Uterus (tissue), 4 donors: ENCODE data around the gene RALGPS1. TPM values are rescaled to one million over a fixed set of nuclear protein-coding genes. Genes with fewer than 3 reads are reported as not detected.

Experiments used
- DNase-seq, 2 donors: peaks; one replicate each; pipeline ENCODE4 v3.0.0-alpha.2; 2019 to 2020
- H3K27ac ChIP-seq, 2 donors: fragments of 200-600 bp; sonication (generic); 1 replicate in 1 of 2; 2 replicates in 1 of 2; pipeline ENCODE4 v1.5.1; 2016 to 2018
- H3K27me3 ChIP-seq, 2 donors: fragments of 200-600 bp; sonication (generic); one replicate each; pipeline ENCODE4 v1.5.1; 2018 to 2019; ENCODE audit warnings: control low read depth in 1 of 2
- H3K36me3 ChIP-seq, 2 donors: fragments of 200-600 bp; sonication (generic); one replicate each; pipeline ENCODE4 v1.5.1; 2019; ENCODE audit warnings: control low read depth in 1 of 2
- H3K4me1 ChIP-seq, 2 donors: fragments of 200-600 bp; sonication (generic); one replicate each; pipeline ENCODE4 v1.5.1; 2018 to 2019; ENCODE audit warnings: control low read depth in 1 of 2
- H3K4me3 ChIP-seq, 2 donors: fragments of 200-600 bp; sonication (generic); 1 replicate in 1 of 2; 2 replicates in 1 of 2; pipeline ENCODE4 v1.5.1; 2018 to 2019; ENCODE audit warnings: mild to moderate bottlenecking in 1 of 2
- H3K9me3 ChIP-seq, 2 donors: fragments of 200-600 bp; sonication (generic); one replicate each; pipeline ENCODE4 v1.5.1; 2019; ENCODE audit warnings: control low read depth in 1 of 2
- POLR2A ChIP-seq, 2 donors: fragments of 450-650 bp; IDR thresholded peaks; one replicate each; pipeline ENCODE4 v1.6.1; 2016; ENCODE audit warnings: antibody characterized with exemption in 2 of 2, mild to moderate bottlenecking in 1 of 2, moderate library complexity in 1 of 2
- intact Hi-C: fragments of 100-400 bp; cut with DNase I; formaldehyde crosslinking; loops from one replicate; pipeline ENCODE4 v1.15.1; 2023; ENCODE audit warnings: low total_unique reads
- total RNA-seq, 4 donors: library from RNA; depleted of rRNA in 3 of 4; stranded (reverse); fragments of >200 nt in 3 of 4; gene quantifications; one replicate each; pipeline versions ENCODE4 v1.1.0 to v1.2.4, GENCODE V29; 2014 to 2023
- TF ChIP-seq, protein P1 (sequence below), 4 experiments: fragments of 200-600 bp in 2 of 4; fragments of 450-650 bp in 2 of 4; sonication (generic) in 2 of 4; IDR thresholded peaks; one replicate each; pipeline ENCODE4 v1.5.1; 2016 to 2019; ENCODE audit warnings: antibody characterized with exemption in 4 of 4, mild to moderate bottlenecking in 2 of 4, moderate library complexity in 1 of 4
- donor health status: DM: yes; HTN: yes; CAD: no.

Gene RALGPS1
- total RNA-seq, 4 donors from 2014 or later = 8.5 to 16.7 (median 14.5) TPM

DNA sequence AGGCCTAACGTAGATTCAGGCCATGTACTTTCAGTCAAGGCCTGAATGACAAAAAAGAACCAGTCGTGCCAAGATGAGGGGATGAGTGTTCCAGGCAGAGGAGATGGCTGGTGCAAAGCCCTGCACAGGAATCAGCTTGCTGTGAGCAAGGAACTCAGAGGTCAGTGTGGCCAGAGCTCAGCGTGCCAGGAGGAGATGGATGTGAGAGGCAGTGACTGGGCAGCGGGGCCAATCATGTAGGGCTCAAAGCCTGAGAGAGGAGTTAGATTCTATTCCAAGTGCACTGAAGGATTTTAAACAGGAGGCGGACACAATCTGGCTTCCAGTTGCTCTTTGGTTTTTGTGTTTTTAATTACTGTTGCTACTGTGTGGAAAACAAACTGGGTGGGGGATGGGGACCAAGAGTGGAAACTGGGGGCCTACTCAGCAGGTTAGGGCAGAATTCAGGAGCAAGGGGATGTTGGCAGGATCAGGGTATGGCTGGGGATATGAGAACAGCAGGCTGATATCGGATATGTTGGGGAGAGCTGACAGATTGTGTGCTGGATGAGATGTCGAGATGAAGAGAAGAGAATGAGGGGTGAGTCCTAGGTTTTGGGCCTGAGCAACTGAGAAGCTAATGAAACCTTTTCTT lies 143.5 kb downstream of the RALGPS1 start:
- DNase-seq = no peak
- intact Hi-C loops = no loop called here
- H3K36me3 ChIP-seq = no peaks in the 10 kb centered on the region
- H3K9me3 ChIP-seq = no peaks in the 10 kb centered on the region
- no peaks in the 10 kb centered on the region for H3K27me3 ChIP-seq
- peak overlapping the region in 1 of 2 donors; percentile 35 for H3K27ac ChIP-seq
- no peak for TF ChIP-seq POLR2A (IDR thresholded peaks at IDR 0.05)
- TF ChIP-seq, protein P1, sequence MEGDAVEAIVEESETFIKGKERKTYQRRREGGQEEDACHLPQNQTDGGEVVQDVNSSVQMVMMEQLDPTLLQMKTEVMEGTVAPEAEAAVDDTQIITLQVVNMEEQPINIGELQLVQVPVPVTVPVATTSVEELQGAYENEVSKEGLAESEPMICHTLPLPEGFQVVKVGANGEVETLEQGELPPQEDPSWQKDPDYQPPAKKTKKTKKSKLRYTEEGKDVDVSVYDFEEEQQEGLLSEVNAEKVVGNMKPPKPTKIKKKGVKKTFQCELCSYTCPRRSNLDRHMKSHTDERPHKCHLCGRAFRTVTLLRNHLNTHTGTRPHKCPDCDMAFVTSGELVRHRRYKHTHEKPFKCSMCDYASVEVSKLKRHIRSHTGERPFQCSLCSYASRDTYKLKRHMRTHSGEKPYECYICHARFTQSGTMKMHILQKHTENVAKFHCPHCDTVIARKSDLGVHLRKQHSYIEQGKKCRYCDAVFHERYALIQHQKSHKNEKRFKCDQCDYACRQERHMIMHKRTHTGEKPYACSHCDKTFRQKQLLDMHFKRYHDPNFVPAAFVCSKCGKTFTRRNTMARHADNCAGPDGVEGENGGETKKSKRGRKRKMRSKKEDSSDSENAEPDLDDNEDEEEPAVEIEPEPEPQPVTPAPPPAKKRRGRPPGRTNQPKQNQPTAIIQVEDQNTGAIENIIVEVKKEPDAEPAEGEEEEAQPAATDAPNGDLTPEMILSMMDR (IDR thresholded peaks at IDR 0.05) = no peak
- H3K4me1 ChIP-seq = peaks cover 0 to 8% of the 10 kb centered on the region in 2 donors
- no peak overlapping the region for H3K4me3 ChIP-seq

DNA sequence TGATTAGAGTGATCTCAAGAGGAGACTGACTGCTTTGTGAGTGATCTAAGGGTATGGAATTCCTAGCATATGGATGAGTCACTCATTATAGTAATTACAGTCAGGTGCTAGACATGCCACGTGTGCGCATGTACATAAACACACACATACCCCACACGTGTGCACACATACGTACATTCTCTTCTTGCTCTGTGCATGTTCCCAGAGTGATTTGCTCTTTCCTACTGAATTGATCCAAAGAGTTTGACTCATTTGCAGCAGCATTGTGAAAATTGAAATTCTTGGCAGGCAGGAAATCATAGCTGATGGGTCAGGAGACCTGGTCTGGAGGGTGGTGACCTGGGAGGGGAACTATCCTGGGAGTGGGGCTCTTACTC lies 144.1 kb downstream of the RALGPS1 start:
- Histone ChIP-seq H3K27me3 (no peaks in the 10 kb centered on the region), H3K36me3 (no peaks in the 10 kb centered on the region), H3K27ac (no peak overlapping the region), H3K9me3 (no peaks in the 10 kb centered on the region), H3K4me3 (no peak overlapping the region), H3K4me1 (peaks cover 0 to 3% of the 10 kb centered on the region in 2 donors)
- no peak for DNase-seq
- intact Hi-C loops = no loop called here
- TF ChIP-seq POLR2A (IDR thresholded peaks at IDR 0.05) = no peak
- TF ChIP-seq, protein P1 (IDR thresholded peaks at IDR 0.05) = no peak

DNA sequence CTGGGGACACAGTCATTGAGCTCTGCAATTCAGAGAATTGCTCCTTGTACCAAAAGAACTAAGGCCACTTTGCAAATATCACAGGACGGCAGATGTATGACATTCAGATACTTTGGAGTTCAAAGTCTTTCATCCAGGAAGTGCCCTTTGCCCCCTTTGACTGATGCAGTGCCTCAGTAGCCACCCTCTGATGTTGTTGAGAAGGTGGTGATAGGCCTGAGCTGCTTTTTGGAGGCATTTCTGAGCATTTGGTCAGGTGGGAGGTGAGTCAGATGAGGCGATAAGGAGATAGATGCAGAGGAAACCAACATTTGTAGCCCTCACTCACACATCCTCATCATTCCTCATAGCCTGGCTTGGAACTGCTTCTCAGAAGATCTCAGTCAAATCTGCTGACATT lies 144.4 kb downstream of the RALGPS1 start:
- H3K4me1 ChIP-seq = no peaks in the 10 kb centered on the region
- DNase-seq = no peak
- no peaks in the 10 kb centered on the region for H3K9me3 ChIP-seq
- TF ChIP-seq, protein P1 (IDR thresholded peaks at IDR 0.05) = no peak
- TF ChIP-seq POLR2A (IDR thresholded peaks at IDR 0.05) = no peak
- no peaks in the 10 kb centered on the region for H3K36me3 ChIP-seq
- H3K27ac ChIP-seq = peak overlapping the region in 1 of 2 donors; percentile 12
- no peaks in the 10 kb centered on the region for H3K27me3 ChIP-seq
- no peak overlapping the region for H3K4me3 ChIP-seq
- intact Hi-C loops = no loop called here

DNA sequence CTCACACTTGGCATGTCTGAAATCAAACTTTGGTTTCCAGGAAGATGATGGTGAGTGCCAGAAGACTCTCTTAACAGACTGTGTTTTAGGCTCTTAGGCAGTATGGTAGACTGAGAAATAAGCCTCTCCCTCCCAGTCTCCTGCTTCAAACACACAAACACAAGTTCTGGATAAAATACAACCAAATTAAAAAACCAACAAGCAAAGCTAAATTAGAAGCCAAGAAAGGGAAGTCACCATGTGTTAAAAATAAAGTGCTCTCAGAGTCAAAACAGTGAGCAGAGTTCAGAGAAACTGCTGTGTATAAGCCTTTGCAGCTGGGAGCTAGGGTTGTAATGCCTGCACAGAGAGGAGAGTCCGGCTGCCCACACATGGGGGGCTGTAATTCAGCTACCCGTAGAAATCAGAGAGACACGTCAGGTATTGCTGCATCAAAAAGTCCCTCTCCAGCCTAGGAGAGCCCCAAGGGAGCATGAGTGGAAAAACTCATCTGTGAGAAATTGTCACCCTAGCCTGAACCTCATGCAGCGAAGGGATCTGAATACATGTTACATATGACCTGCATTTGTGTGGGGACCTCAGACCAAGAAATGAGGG lies 145.3 kb downstream of the RALGPS1 start:
- Histone ChIP-seq H3K4me1 (no peaks in the 10 kb centered on the region), H3K36me3 (no peaks in the 10 kb centered on the region), H3K9me3 (no peaks in the 10 kb centered on the region), H3K27ac (peak overlapping the region in 1 of 2 donors; percentile 21), H3K4me3 (no peak overlapping the region), H3K27me3 (no peaks in the 10 kb centered on the region)
- DNase-seq = no peak
- no peak for TF ChIP-seq POLR2A (IDR thresholded peaks at IDR 0.05)
- TF ChIP-seq, protein P1 (IDR thresholded peaks at IDR 0.05) = no peak
- intact Hi-C loops = no loop called here

DNA sequence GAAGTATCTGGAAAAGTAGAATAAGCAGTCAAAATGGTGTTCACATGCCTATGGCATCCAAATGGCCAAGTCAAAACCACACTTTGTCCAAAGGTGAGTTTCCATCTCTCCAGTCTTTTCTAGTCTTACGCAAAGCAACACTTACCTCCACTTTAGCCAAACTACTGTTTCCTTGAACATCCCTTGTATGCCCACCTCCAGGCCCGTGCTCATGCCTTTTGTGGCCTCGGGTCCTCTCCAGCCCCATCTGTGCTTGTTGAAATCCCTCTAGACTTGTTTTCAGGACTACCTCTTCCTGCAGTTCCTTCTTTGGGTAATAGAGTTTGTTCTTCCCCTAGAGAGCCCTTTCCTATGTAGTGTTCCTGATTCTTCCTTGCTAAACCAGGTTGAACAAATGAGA lies 146.8 kb downstream of the RALGPS1 start:
- H3K4me3 ChIP-seq = no peak overlapping the region
- H3K27me3 ChIP-seq = no peaks in the 10 kb centered on the region
- no peaks in the 10 kb centered on the region for H3K4me1 ChIP-seq
- no peaks in the 10 kb centered on the region for H3K9me3 ChIP-seq
- no peaks in the 10 kb centered on the region for H3K36me3 ChIP-seq
- no peak for DNase-seq
- no peak overlapping the region for H3K27ac ChIP-seq
- intact Hi-C loops = no loop called here
- TF ChIP-seq, protein P1 (IDR thresholded peaks at IDR 0.05) = no peak
- no peak for TF ChIP-seq POLR2A (IDR thresholded peaks at IDR 0.05)
